Stimulated activated CD4-positive, alpha-beta T cell treated with anti-CD3 and anti-CD28 coated beads, TNF-alpha, amount 100 ng/mL, for 4 hours (primary cell): ENCODE results near the gene POLR3K.
"Not testable (repeated sequence)": the region's sequence is repeated elsewhere in the genome, so short reads cannot be mapped to it uniquely, and the experiment has no call there.

Experiments
- DNase-seq, 3 experiments: peaks; one replicate each; pipeline ENCODE4 v3.0.0-alpha.2; 2020; ENCODE audit warnings: low read depth in 3 of 3

The POLR3K gene

GRCh38 chr16:44655-45054 lies 8.8 kb downstream of the POLR3K start:
- no peak for DNase-seq

GRCh38 chr16:43294-43693 lies 10.1 kb downstream of the POLR3K start:
- DNase-seq, result no peak

GRCh38 chr16:42691-43090 lies 10.7 kb downstream of the POLR3K start:
- DNase-seq, result no peak

- DNase-seq, result no peak
These were observed 11.3 kb downstream of the POLR3K start for GRCh38 chr16:42069-42457.

DNA sequence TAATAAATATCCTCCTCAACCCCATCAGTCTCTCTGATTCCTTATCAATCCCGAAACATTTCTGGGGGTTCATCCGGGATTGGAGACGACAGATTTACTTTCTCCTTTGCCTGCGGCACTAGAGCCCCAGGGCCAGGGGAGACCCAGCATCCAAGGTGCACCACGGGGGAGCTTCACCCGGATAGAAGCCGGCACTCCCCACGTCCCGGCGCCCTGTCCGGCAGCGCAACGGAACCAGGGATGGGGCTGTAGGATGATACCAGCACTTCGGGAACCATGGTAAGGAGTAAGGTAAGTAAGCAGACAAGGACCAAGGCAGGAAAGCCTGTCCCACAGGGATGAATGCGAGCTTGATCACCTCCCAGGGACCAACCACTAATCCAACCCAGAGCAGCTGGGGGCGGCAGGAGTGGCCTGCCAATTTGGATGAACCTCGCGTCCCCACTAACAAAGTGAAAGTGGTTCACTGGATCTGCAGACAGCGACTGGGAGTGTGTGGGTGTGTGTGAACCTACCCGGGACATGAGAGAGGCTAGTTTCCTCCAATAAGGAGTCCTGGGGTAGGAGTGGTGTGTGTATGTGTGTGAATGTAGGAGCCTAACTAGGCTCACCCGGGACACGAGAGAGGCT lies 11.9 kb downstream of the POLR3K start:
- DNase-seq, result no peak

DNA sequence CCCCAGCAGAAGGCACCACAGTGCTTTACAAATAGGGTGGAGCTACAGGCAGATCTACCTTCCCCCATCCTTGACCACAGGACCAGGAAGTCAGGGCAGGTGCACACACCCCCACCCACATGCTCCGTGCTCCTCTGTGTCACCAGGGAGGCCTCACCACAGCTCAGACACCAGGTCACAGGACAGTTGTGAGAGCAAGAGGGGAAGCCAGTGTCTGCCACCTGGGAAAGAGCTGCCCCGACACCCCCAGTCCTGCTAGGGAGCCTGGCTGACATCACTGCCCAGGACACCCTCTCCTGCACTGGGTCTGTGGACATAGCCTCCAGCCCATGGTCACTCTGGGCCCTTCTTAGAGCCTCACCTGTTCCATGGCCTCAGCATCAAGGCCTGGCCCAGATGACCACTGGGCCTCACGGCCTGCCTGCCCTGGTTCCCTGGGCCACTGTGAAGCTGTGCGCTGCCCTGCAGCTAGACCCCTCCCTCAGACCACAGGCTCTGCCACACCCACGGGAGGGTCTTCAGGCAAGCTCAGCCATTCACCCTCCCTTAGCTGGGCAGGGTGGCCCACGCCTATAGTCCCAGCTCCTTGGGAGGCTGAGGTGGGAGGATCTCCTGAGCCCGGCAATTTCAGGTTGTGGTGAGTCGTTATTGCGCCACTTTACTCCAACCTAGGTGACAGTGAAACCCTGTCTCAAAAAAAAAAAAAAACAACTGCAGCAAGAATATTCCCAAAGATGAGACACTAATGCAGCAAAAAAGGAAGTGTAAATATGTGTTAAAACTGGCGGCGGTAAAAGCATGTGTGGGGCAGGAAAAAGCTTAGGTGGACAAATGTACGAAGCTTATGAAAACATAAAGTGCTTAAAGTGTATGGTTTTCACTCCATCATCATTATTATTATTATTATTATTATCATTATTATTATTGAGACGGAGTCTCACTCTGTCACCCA lies 14.2 kb downstream of the POLR3K start:
- DNase-seq, result peak in 1 of 3 experiments; percentile 9

DNA sequence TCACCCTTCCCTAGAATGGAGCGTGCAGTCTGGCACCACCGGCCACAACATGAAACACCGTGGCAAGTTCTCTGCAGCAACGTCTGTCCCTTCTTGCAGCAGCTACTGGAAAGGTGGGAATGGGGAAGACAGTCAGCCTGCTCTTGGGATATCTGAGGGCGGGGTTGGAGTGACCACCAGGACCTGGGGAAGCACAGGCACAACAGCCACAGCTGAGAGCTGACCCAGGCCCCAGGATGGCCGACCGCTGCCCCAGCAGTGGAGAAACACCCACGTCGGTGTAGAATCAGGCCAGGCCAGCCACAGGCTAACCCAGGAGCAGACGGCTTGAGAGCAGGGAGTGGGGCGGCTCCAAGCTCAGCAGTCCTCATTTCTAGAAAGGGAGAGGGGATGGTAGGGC lies 15.2 kb downstream of the POLR3K start:
- not testable (repeated sequence) for DNase-seq

- no peak for DNase-seq
These were observed 15.9 kb downstream of the POLR3K start for GRCh38 chr16:37511-37910.

- no peak for DNase-seq
These were observed 16.9 kb downstream of the POLR3K start for GRCh38 chr16:36336-36984.

DNA sequence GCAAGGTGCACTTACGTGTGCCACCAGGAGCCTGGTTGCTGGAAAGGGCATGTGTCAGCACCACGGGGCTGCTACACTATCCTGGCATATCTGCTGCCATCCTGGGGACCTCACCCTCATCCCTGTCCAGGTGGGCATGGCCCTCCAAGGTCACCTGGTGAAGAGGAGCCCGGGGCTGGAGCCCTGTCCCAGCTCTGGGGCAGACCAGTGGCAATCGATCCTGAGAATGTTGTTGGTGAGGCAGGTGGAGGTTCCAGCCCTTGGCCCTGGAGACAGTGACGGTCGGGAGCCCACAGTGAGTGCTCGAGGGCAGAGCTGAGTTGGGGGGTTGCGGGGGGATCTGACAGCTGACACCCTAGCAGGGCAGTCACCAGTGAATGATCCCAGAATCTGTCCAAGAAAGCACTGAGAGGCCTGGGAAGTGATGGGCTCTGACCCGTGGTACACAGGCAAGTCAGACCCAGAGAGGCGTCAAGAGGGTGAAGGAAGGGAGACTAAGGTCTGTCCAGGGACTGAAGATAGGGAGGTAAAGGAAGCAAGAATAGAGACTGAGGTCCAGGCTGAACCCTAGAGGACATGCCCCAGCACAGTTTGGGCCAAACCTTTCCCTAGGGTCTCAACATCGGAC lies 17.6 kb downstream of the POLR3K start:
- no peak for DNase-seq

- DNase-seq, result no peak
These were observed 18.3 kb downstream of the POLR3K start for GRCh38 chr16:35011-35677.

DNA sequence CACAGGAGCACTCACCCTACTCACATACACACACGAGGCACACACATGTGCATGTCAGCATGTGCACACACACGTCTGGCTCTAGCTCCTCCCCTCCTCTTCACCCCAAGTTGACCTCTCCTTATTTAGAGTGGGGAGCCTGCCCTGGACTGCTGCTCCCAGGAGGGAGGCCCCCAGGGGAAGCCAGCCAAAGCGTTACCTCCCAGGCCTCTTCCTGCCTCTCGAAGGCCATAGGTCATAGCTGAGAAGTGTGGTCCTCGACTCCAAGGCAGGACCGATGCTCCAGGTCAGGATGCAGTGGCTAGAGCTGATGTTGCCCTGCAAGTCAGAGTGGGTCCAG lies 18.8 kb downstream of the POLR3K start:
- DNase-seq, result no peak

DNA sequence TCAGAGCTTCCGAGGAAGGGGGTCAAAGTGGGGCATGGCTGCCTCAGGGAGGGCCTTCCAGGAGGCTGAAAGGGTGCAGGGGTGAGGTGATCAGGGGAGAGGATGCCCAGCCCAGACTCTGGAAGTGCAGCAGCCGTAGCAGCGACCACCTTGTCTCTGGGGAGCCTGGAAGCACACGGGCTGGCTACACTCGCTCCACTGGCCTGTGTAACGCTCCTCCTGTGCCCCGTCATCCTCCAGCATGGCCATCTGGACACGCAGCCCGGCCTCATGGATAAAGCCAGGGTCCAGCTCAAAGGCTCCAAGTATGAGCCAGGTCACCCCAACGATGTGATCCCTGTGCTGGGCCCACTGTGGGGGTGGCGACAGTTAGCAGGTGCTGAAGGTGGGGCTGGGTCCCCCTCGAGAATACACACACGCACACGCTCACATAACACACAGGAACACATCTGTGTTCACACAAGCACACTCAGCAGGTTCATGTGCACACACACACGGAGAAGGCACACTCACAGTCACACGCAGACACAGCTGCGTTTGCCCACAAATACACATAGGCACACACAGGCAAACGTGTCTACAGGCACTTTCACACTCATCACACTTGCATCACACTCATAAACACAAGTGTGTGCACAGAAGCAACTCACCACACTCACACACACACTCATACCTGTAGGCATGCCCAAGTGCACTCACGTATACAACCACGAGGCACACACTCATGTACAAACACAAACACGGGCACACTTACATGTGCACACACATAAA lies 19.3 kb downstream of the POLR3K start:
- no peak for DNase-seq

GRCh38 chr16:33154-33876 lies 20.1 kb downstream of the POLR3K start:
- not testable (repeated sequence) for DNase-seq

DNA sequence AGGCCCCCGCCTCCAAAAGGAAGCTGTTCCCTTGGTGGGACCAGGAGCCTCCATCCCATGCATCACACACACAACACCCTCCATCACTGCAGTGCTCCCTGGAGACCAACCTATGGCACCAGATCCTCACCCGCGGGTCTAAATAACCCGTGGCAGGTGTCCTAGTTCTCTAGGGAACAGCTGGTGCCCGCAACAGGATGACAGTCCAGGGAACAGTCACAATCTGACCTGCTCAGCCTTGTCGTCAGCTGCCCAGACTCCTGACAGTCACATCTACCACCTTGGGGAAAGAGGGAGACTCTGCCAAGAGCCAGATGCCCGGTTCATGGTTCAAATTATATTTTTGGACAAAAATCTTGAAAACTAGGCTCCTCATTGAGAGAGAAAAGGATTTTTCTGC lies 22.8 kb downstream of the POLR3K start:
- DNase-seq, result not testable (repeated sequence)

DNA sequence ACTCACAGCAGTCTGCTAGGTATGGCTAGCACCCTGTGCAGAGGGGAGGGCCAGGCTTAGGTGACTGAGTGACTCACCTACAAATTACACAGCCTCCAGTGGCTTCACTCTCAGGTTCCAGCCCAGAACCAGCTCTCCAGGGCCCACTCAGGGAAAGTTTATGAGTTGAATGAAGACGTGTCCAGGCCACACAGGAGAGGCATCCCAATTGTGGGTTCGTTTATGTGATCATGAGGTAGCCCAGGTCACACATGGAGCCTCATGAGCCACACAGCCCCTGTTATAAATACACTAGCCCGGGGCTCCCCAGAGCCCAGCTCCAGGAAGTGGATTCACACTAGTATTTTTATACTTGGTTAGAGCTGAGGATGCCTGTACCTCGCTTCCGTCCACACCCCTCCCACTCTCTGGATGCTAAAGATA lies 27.5 kb downstream of the POLR3K start:
- not testable (repeated sequence) for DNase-seq

- not testable (repeated sequence) for DNase-seq
These were observed 29.3 kb downstream of the POLR3K start for GRCh38 chr16:24151-24550.

DNA sequence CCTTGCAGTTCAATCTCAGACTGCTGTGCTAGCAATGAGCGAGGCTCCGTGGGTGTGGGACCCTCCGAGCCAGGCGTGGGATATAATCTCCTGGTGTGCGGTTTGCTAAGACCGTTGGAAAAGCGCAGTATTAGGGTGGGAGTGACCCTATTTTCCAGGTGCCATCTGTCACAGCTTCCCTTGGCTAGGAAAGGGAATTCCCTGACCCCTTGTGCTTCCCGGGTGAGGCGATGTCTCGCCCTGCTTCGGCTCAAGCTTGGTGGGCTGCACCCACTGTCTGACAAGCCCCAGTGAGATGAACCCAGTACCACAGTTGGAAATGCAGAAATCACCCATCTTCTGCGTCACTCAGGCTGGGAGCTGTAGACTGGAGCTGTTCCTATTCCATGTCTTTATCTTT lies 32.5 kb downstream of the POLR3K start:
- not testable (repeated sequence) for DNase-seq

DNA sequence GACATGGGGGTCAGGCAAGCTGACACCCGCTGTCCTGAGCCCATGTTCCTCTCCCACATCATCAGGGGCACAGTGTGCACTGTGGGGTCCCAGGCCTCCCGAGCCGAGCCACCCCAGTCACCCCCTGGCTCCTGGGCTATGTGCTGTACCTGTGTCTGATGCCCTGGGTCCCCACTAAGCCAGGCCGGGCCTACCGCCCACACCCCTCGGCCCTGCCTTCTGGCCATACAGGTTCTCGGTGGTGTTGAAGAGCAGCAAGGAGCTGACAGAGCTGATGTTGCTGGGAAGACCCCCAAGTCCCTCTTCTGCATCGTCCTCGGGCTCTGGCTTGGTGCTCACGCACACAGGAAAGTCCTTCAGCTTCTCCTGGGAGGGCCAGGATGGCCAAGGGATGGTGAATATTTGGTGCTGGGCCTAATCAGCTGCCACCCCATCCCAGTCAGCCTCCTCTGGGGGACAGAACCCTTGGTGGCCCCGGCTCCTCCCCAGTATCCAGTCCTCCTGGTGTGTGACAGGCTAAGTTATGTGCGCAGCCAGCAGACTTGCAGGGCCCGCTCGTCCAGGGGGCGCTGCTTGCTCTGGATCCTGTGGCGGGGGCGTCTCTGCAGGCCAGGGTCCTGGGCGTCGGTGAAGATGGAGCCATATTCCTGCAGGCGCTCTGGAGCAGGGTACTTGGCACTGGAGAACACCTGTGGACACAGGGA lies 36.2 kb downstream of the POLR3K start:
- DNase-seq, result not testable (repeated sequence)

GRCh38 chr16:10772-11171 lies 42.6 kb downstream of the POLR3K start:
- peak; percentile 64 to 78 (median 78) for DNase-seq
